ENCODE results near the gene PXK.

DNA sequence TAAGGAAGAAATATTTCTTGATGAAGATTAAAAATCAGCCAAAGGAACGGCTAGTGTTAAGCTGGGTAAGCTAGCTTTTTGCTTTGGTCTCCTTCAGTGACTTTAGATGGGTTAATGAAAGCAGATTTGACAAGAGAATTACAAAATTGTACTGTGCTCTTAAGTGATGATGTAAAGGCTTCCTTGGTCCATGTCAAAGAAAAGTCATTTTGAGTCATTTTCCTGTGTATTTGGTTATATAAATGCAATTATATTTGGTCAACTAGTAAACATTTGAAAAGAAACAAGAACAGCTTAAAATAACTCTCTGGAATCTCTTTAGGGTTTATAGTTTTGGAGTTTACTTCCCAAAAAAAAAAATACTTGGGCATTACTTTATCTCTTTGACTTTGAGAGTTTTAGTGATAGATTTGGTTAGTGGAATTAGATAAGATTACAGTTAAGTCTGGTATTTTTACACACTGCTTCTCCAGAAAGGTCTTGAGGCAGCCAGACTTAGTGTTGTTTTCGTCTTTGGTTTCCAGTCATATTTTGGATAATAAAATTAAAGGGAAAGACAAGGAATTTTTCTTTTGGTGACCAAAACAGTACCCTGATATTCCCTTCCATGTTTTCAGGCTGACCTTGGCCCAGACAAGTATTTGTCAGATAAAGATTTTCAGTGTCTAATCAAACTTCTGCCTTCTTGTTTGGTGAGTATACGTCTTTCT lies 58.6 kb downstream of the PXK start:
- TF ChIP-seq, protein P1, sequence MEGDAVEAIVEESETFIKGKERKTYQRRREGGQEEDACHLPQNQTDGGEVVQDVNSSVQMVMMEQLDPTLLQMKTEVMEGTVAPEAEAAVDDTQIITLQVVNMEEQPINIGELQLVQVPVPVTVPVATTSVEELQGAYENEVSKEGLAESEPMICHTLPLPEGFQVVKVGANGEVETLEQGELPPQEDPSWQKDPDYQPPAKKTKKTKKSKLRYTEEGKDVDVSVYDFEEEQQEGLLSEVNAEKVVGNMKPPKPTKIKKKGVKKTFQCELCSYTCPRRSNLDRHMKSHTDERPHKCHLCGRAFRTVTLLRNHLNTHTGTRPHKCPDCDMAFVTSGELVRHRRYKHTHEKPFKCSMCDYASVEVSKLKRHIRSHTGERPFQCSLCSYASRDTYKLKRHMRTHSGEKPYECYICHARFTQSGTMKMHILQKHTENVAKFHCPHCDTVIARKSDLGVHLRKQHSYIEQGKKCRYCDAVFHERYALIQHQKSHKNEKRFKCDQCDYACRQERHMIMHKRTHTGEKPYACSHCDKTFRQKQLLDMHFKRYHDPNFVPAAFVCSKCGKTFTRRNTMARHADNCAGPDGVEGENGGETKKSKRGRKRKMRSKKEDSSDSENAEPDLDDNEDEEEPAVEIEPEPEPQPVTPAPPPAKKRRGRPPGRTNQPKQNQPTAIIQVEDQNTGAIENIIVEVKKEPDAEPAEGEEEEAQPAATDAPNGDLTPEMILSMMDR (IDR thresholded peaks at IDR 0.05) = no peak
- TF ChIP-seq POLR2A (IDR thresholded peaks at IDR 0.05; ENCODE audit: low read depth) = no peak
